ENCODE data around the gene OGDH.
A peak's percentile ranks its signal among the peaks of the same experiment; 100 is the strongest.

Gene OGDH

GRCh38 chr7:44618753-44619152, 12.3 kb downstream of the OGDH start:
- DNase-seq (ENCODE audit: low read depth) = no peak

- DNase-seq (ENCODE audit: low read depth) = no peak
Measured at GRCh38 chr7:44621034-44621749, 14.8 kb downstream of the OGDH start.

- no peak for DNase-seq (ENCODE audit: low read depth)
Measured at GRCh38 chr7:44621750-44622103, 15.3 kb downstream of the OGDH start.

- DNase-seq (ENCODE audit: low read depth) = no peak
Measured at GRCh38 chr7:44622342-44623151, 16.1 kb downstream of the OGDH start.

- no peak for DNase-seq (ENCODE audit: low read depth)
Measured at GRCh38 chr7:44624318-44624717, 17.9 kb downstream of the OGDH start.

GRCh38 chr7:44625526-44626471, 19.4 kb downstream of the OGDH start:
- no peak for DNase-seq (ENCODE audit: low read depth)

GRCh38 chr7:44626620-44627019, 20.2 kb downstream of the OGDH start:
- DNase-seq (ENCODE audit: low read depth) = no peak

- DNase-seq (ENCODE audit: low read depth) = no peak
Measured at GRCh38 chr7:44629829-44630522, 23.5 kb downstream of the OGDH start.

GRCh38 chr7:44630792-44631457, 24.5 kb downstream of the OGDH start:
- no peak for DNase-seq (ENCODE audit: low read depth)

GRCh38 chr7:44631458-44632115, 25.2 kb downstream of the OGDH start:
- DNase-seq (ENCODE audit: low read depth) = no peak

- DNase-seq (ENCODE audit: low read depth) = no peak
Measured at GRCh38 chr7:44632196-44632595, 25.8 kb downstream of the OGDH start.

- peak; percentile 83 for DNase-seq (ENCODE audit: low read depth)
Measured at GRCh38 chr7:44633254-44634186, 27.1 kb downstream of the OGDH start.

- no peak for DNase-seq (ENCODE audit: low read depth)
Measured at GRCh38 chr7:44634187-44634838, 27.9 kb downstream of the OGDH start.

GRCh38 chr7:44634839-44635591, 28.6 kb downstream of the OGDH start:
- no peak for DNase-seq (ENCODE audit: low read depth)

- DNase-seq (ENCODE audit: low read depth) = no peak
Measured at GRCh38 chr7:44636041-44636584, 29.7 kb downstream of the OGDH start.

- DNase-seq (ENCODE audit: low read depth) = no peak
Measured at GRCh38 chr7:44636926-44637325, 30.5 kb downstream of the OGDH start.

GRCh38 chr7:44637788-44638594, 31.6 kb downstream of the OGDH start:
- peak; percentile 51 for DNase-seq (ENCODE audit: low read depth)

All from HS-27A (cell line).